ENCODE results near the gene TRAPPC14. TPM values are rescaled to one million over a fixed set of nuclear protein-coding genes. Genes with fewer than 3 reads are reported as not detected.
A peak's percentile ranks its signal among the peaks of the same experiment; 100 is the strongest.

TRAPPC14 gene
- total and polyA plus RNA-seq, 2 of the 8 experiments (the other 6 are each of a cell fraction or from before 2014, with no cell fraction given), result 11.9 to 22.1 TPM

DNA sequence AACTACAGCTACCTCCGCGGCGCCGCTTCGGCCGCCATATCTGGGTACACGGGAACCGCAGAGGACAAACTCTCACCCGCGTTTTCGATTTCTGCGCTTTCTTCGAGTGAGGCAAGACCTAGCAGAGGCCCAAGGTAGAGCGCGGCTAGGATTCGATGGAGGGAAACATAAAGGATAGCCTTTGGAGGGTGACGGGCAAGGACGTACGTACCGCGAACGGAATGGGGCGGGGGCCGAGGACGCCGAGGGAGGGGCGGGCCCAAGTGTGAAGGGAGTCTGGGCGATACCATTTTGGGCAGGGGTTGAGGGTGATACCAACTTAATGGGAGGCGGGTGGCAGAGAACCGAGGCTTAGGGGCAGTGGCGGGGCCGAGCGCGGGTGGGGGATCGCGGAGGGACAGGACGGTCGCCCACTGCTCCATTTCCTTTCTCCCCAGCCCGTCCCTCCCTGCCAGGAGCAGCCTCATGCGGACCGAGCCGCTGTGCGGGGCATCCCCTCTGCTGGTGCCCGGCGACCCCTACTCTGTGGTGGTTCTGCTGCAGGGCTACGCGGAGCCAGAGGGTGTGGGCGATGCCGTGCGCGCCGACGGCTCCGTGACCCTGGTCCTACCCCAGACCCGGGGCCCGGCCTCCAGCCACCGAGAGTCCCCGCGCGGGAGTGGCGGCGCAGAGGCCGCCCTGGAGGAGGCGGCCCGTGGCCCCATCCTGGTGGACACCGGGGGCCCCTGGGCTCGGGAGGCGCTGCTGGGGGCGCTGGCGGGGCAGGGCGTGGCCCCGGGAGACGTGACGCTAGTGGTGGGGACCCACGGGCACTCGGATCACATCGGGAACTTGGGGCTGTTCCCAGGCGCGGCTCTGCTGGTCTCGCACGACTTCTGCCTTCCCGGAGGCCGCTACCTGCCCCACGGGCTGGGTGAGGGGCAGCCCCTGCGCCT lies 31.3 kb downstream of the TRAPPC14 start, which contains the start of gene MBLAC1 (continued):
- TF ChIP-seq JUN (IDR thresholded peaks at IDR 0.05; ENCODE audit: low read depth, low read length), result no peak
- peak; percentile 93 for TF ChIP-seq YY1 (IDR thresholded peaks at IDR 0.05; ENCODE audit: low read depth, low read length)
- TF ChIP-seq RFX5 (IDR thresholded peaks at IDR 0.05; ENCODE audit: borderline replicate concordance, low read depth, low read length), result no peak
- peak; percentile 90 for TF ChIP-seq PHF8 (conservative IDR thresholded peaks at IDR 0.05; ENCODE audit: low read depth, low read length)
- no peak for TF ChIP-seq GABPA (IDR thresholded peaks at IDR 0.05; ENCODE audit: borderline replicate concordance, insufficient read depth, low read length)
- TF ChIP-seq, protein P1, sequence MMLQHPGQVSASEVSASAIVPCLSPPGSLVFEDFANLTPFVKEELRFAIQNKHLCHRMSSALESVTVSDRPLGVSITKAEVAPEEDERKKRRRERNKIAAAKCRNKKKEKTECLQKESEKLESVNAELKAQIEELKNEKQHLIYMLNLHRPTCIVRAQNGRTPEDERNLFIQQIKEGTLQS (IDR thresholded peaks at IDR 0.05; ENCODE audit: insufficient read depth, low read depth, low read length), result no peak
- TF ChIP-seq TCF12 (IDR thresholded peaks at IDR 0.05; ENCODE audit: low read depth, low read length), result no peak
- TF ChIP-seq, protein P2, sequence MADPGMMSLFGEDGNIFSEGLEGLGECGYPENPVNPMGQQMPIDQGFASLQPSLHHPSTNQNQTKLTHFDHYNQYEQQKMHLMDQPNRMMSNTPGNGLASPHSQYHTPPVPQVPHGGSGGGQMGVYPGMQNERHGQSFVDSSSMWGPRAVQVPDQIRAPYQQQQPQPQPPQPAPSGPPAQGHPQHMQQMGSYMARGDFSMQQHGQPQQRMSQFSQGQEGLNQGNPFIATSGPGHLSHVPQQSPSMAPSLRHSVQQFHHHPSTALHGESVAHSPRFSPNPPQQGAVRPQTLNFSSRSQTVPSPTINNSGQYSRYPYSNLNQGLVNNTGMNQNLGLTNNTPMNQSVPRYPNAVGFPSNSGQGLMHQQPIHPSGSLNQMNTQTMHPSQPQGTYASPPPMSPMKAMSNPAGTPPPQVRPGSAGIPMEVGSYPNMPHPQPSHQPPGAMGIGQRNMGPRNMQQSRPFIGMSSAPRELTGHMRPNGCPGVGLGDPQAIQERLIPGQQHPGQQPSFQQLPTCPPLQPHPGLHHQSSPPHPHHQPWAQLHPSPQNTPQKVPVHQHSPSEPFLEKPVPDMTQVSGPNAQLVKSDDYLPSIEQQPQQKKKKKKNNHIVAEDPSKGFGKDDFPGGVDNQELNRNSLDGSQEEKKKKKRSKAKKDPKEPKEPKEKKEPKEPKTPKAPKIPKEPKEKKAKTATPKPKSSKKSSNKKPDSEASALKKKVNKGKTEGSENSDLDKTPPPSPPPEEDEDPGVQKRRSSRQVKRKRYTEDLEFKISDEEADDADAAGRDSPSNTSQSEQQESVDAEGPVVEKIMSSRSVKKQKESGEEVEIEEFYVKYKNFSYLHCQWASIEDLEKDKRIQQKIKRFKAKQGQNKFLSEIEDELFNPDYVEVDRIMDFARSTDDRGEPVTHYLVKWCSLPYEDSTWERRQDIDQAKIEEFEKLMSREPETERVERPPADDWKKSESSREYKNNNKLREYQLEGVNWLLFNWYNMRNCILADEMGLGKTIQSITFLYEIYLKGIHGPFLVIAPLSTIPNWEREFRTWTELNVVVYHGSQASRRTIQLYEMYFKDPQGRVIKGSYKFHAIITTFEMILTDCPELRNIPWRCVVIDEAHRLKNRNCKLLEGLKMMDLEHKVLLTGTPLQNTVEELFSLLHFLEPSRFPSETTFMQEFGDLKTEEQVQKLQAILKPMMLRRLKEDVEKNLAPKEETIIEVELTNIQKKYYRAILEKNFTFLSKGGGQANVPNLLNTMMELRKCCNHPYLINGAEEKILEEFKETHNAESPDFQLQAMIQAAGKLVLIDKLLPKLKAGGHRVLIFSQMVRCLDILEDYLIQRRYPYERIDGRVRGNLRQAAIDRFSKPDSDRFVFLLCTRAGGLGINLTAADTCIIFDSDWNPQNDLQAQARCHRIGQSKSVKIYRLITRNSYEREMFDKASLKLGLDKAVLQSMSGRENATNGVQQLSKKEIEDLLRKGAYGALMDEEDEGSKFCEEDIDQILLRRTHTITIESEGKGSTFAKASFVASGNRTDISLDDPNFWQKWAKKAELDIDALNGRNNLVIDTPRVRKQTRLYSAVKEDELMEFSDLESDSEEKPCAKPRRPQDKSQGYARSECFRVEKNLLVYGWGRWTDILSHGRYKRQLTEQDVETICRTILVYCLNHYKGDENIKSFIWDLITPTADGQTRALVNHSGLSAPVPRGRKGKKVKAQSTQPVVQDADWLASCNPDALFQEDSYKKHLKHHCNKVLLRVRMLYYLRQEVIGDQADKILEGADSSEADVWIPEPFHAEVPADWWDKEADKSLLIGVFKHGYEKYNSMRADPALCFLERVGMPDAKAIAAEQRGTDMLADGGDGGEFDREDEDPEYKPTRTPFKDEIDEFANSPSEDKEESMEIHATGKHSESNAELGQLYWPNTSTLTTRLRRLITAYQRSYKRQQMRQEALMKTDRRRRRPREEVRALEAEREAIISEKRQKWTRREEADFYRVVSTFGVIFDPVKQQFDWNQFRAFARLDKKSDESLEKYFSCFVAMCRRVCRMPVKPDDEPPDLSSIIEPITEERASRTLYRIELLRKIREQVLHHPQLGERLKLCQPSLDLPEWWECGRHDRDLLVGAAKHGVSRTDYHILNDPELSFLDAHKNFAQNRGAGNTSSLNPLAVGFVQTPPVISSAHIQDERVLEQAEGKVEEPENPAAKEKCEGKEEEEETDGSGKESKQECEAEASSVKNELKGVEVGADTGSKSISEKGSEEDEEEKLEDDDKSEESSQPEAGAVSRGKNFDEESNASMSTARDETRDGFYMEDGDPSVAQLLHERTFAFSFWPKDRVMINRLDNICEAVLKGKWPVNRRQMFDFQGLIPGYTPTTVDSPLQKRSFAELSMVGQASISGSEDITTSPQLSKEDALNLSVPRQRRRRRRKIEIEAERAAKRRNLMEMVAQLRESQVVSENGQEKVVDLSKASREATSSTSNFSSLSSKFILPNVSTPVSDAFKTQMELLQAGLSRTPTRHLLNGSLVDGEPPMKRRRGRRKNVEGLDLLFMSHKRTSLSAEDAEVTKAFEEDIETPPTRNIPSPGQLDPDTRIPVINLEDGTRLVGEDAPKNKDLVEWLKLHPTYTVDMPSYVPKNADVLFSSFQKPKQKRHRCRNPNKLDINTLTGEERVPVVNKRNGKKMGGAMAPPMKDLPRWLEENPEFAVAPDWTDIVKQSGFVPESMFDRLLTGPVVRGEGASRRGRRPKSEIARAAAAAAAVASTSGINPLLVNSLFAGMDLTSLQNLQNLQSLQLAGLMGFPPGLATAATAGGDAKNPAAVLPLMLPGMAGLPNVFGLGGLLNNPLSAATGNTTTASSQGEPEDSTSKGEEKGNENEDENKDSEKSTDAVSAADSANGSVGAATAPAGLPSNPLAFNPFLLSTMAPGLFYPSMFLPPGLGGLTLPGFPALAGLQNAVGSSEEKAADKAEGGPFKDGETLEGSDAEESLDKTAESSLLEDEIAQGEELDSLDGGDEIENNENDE (IDR thresholded peaks at IDR 0.05; ENCODE audit: insufficient replicate concordance, low read length), result no peak
- peak; percentile 42 for TF ChIP-seq TBP (IDR thresholded peaks at IDR 0.05; ENCODE audit: low read depth, low read length)

All from H1 (cell line).